CD4-positive, alpha-beta T cell treated with Interleukin-1 beta for 1 hour (primary cell): Measurements from ENCODE around the gene NPFFR1.
A peak's percentile ranks its signal among the peaks of the same experiment; 100 is the strongest.

Experiments
- DNase-seq, 2 donors: peaks; one replicate each; pipeline ENCODE4 v3.0.0-alpha.2; 2020 to 2022

Gene NPFFR1

DNA sequence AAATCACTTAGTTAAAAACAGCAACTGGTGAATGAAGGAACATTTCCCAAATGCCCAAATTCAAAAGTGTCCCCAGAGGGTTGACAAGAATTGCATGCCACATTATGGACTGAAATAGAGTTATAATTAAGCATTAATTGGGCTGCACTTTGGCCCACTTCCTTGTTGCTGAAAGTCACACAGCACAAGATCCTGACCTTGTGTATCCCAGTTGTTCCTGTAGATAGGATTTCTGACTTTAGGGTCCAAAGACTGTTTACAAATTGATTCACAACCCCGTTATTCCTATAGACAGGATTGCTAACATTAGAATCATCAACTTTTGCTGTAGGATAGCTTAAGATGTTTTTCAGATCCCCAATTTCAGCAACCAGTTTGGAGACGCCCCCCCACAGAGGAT, 31.5 kb upstream of the NPFFR1 start:
- DNase-seq, result no peak

DNA sequence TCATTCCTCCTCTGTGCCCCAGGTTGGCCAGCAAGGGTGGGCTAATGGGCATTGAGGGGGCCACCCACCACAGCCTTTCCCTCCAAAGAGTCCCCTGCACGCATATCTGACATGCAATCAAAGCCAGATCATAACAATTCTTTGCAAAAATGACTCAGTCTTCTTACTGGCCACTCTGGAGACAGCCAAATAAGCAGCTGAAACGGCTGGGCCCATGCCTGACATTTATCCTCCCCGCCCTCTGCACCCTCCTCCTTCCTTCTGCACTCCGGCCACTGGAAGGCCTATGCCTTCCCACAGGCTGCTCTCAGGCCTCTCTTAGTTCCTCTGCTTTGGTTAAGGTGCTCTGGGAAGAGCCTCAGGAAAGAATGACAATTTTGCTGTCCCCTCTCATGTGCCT, 29.2 kb upstream of the NPFFR1 start:
- no peak for DNase-seq

DNA sequence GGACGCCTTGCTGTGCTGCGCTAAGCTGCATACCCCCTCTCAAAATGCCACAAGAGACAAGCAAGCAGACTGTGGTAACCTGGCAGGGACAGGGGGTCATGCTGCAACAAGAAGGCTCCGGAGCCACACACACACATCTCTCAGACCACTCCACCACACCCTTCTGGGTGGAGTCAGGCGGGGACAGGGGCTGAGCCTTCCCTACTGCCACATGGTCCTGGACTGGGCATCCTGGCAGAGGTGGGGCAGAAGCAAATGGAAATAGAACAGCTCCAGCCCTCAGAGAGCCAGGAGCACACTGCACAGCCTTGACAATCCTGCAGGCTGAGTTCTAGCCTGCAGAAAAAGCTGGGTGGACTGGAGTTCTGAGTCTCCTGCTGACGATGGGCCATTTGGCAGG, 28.4 kb upstream of the NPFFR1 start:
- DNase-seq, result no peak

GRCh38 chr10:70311698-70312097, 27.9 kb upstream of the NPFFR1 start:
- DNase-seq, result no peak

- no peak for DNase-seq
Measured at GRCh38 chr10:70309661-70310060, 25.9 kb upstream of the NPFFR1 start.

- DNase-seq, result no peak
Measured at GRCh38 chr10:70308121-70309060, 24.6 kb upstream of the NPFFR1 start.

- DNase-seq, result no peak
Measured at GRCh38 chr10:70306886-70307520, 23.2 kb upstream of the NPFFR1 start.

DNA sequence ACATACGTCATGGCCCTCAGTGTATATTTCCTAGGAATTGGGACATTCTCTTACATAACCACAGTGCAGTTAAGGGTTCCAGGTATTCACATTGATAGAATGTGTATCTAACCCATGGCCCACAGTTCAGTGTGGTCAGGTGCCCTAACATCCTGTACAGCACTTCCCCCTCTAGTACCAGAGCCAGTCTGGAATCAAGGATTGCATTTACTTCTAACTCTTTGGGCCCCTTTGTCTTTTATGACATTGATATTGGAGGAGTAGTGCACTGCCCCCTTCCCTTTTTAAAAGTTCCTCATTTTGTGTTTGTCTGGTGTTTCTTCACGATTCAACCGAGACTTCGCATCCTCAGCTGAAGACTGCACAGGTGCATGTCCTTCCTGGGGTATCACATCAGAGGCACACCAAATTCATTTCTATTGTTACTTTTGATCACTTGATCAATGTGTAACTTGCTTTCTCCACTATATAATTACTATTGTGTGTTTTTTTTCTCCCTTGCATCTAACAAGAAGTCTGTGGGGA, 22.4 kb upstream of the NPFFR1 start:
- DNase-seq, result no peak

DNA sequence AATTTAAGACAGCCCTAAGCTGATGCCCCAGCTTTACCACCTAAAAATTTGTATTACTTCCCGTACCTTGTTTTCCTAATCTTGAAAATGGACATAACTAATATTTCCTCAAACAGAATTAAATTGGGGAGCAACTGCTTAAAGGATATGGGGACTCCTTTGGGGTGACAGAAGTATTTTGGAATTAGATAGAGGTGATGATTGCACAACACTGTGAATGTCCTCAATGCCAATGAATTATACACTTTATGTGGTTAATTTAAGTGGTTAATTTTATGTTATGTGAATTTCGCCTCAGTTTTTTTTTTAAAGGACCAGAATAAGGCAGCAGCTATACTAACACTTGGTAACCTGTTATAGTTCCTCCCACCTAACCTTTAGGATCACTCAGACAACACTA, 19.9 kb upstream of the NPFFR1 start:
- DNase-seq, result no peak

DNA sequence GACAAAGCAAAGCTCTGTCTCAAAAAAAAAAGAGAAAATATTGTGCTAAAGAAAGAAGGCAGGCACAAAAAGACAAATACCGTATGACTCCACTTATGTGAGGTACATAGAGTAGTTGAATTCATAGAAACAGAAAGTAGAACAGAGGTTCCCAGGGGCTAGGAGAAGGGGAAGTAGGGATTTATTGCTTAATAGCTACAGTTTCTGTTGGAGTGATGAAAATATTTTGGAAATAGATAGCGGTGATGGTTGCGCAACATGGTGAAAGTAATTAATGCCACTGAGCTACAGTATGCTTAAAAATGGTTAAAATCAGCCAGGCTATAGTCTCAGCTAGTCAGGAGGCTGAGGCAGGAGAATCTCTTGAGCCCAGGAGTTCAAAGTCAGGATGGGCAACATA, 18.5 kb upstream of the NPFFR1 start:
- DNase-seq, result no peak

GRCh38 chr10:70300908-70301597, 17.2 kb upstream of the NPFFR1 start:
- no peak for DNase-seq

GRCh38 chr10:70300461-70300860, 16.7 kb upstream of the NPFFR1 start:
- no peak for DNase-seq

DNA sequence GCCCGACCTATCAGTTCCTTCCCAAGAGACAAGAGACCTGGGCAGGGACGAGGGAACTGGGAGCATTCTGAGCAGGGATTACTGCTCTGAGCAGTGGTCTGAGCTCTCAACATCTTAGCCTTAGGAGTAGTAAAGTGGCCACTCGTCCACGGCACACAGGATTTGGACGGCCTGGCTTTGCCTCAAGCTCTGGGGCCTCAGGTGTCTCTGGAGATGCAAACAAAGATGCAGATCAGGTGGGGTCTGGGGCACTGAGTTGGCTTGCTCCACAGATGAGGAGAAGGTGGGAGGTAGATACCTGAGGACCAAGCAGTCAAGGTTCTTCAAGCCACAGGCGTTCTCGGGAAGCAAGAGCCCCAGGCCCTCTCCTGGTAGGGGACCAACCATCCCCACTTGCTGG, 16.1 kb upstream of the NPFFR1 start:
- DNase-seq, result no peak

GRCh38 chr10:70298393-70298792, 14.6 kb upstream of the NPFFR1 start:
- no peak for DNase-seq

DNA sequence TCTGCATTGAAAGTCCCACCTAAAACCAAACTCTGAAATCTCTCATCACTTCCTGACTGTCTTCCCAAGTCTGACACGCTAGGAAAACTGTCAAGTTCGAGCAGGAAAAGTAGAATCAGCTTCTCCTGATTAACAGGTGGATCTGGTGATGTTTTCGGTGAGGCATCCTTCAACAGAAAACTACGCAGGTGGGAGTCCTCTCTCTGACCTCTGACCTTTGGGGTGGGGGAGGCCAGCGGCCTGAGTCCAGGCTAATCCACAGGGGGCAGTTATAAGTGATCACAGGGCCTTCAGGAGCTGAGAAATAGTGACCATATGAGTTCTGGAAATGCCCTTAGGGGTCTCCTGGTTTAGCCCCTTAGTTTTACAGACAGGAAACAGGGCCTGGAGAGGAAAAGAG, 13.4 kb upstream of the NPFFR1 start:
- DNase-seq, result no peak

DNA sequence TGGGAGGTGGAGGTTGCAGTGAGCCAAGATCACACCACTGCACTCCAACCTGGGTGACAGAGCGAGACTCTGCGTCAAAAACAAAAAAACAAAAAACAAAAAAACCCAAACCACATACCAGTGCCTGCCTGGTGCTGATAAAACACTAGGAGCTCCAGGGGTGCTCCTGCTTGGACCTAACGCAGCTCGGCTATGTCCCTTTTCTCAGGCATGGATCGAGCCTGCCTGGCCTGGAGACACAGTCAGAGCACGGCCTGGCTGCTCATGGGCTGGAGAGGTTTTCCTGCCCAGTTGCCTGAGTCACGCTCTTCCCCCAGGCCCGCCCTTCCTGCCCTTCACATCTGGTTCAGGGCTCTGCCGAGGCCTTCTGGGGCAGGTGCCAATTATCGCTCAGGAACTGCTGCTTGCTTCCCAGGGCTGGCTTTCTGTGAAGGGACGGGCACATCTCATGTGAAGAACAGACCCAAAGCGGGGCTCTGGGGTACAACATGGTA, 12.6 kb upstream of the NPFFR1 start:
- peak in 1 of 2 donors; percentile 48 for DNase-seq

DNA sequence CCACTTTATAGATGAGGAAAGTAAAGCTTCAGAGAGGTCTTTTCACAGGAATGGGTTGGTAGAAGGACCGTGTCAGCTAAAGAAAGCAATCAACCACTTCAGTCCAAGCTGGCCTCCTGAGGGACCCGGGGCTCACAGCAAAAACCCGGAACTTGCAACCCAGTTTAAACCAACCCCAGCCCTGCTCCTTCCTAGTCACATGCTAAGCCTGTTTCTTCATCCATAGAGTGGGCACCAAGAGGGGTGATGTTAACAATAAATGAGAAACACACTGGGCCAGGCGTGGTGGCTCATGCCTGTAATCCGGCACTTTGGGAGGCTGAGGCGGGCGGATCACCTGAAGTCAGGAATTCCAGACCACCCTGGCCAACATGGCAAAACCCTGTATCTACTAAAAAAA, 12.1 kb upstream of the NPFFR1 start:
- no peak for DNase-seq

DNA sequence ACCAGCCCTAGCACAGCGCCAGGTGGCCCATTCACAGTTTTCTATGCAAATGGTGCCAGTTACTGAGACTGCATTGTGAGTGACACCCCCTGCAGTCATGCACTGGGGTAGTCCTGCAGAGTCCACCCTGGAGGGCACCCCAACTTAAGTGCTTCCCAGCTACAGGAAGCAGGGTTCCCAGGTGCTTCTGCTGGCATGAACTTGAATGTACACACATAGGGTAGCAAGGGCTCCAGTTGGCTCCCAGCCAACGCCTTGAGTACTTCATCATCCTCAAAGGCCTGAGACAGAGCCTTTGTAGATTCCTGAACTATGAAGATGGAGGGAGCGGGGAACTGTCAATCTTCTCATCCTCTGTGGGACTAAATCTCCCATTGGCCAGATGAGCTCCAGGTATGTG, 11.5 kb upstream of the NPFFR1 start:
- no peak for DNase-seq

- DNase-seq, result no peak
Measured at GRCh38 chr10:70293169-70293843, 9.5 kb upstream of the NPFFR1 start.

DNA sequence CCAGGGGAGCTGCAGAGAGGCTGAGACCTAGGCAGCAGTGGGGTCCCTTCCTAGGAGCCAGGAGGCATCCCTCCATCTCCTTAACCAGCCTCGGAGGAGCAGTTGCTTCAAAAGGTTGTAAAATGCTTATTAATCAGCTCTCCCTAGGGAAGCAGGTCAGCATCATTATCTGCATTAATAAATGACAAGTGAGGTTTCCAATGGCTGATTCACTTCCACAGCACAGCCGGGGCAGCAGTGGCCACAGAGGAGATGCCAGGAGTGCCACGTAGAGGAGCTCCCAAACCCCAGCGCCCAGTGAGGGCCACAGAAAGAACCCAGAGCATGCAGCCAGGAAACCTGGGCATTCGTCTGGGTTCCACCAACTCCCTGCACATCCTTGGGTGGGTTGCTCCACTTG, 8.2 kb upstream of the NPFFR1 start:
- no peak for DNase-seq

- no peak for DNase-seq
Measured at GRCh38 chr10:70289739-70290138, 5.9 kb upstream of the NPFFR1 start.

GRCh38 chr10:70286616-70287015, 2.8 kb upstream of the NPFFR1 start:
- no peak for DNase-seq

DNA sequence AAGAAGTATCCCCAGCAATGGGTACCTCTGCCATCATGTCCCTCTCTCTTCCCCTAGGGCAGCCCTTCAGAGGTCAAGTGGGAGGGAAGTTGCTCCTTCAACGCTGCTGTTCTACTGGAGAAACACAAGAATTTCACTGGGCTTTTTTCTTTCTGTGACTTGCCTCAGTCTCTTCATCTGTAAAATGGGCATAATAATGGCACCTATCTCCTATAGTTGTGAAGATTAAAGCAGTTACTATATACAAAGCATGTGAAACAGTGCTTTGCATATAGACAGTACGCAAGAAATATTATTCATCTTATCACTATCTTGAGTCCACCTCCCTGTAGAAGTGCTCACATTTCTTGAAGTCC, 1.6 kb upstream of the NPFFR1 start:
- no peak for DNase-seq
